ENCODE data around the gene ALPG. TPM values are rescaled to one million over a fixed set of nuclear protein-coding genes. Genes with fewer than 3 reads are reported as not detected.

Gene ALPG
- total and polyA plus RNA-seq, 9 of the 15 experiments (the other 6 are each of a cell fraction or from before 2014, with no cell fraction given), result not detected

- TF ChIP-seq, protein P1, sequence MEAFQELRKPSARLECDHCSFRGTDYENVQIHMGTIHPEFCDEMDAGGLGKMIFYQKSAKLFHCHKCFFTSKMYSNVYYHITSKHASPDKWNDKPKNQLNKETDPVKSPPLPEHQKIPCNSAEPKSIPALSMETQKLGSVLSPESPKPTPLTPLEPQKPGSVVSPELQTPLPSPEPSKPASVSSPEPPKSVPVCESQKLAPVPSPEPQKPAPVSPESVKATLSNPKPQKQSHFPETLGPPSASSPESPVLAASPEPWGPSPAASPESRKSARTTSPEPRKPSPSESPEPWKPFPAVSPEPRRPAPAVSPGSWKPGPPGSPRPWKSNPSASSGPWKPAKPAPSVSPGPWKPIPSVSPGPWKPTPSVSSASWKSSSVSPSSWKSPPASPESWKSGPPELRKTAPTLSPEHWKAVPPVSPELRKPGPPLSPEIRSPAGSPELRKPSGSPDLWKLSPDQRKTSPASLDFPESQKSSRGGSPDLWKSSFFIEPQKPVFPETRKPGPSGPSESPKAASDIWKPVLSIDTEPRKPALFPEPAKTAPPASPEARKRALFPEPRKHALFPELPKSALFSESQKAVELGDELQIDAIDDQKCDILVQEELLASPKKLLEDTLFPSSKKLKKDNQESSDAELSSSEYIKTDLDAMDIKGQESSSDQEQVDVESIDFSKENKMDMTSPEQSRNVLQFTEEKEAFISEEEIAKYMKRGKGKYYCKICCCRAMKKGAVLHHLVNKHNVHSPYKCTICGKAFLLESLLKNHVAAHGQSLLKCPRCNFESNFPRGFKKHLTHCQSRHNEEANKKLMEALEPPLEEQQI (IDR thresholded peaks at IDR 0.05), result no peak
- TF ChIP-seq, protein P2, sequence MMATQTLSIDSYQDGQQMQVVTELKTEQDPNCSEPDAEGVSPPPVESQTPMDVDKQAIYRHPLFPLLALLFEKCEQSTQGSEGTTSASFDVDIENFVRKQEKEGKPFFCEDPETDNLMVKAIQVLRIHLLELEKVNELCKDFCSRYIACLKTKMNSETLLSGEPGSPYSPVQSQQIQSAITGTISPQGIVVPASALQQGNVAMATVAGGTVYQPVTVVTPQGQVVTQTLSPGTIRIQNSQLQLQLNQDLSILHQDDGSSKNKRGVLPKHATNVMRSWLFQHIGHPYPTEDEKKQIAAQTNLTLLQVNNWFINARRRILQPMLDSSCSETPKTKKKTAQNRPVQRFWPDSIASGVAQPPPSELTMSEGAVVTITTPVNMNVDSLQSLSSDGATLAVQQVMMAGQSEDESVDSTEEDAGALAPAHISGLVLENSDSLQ (IDR thresholded peaks at IDR 0.05), result no peak
- TF ChIP-seq GABPB1 (CRISPR knock-in tag; IDR thresholded peaks at IDR 0.05) (no peak), ZZZ3 (IDR thresholded peaks at IDR 0.05) (no peak), HOMEZ (CRISPR knock-in tag; IDR thresholded peaks at IDR 0.05) (no peak), MTA1 (IDR thresholded peaks at IDR 0.05; ENCODE audit: borderline replicate concordance) (no peak)
These were observed 20.8 kb upstream of the ALPG start (continued) for GRCh38 chr2:232385660-232386489.
